Neural cell (in vitro differentiated cells): ENCODE data around the gene LPIN1. TPM values are rescaled to one million over a fixed set of nuclear protein-coding genes. Genes with fewer than 3 reads are reported as not detected.

Experiments
- H2AFZ ChIP-seq: fragments of 200-600, 300-800 bp; sonication (generic), shearing (Covaris generic); 2 replicates; pipeline ENCODE4 v1.6.0; 2014; ENCODE audit warnings: low read depth, mild to moderate bottlenecking, antibody characterized with exemption, low read length, moderate library complexity
- H3F3A ChIP-seq: fragments of 200-600 bp; shearing (Covaris generic); 2 replicates; pipeline ENCODE4 v1.6.1; 2016; ENCODE audit warnings: mild to moderate bottlenecking, moderate library complexity, mixed read lengths, antibody characterized with exemption, low read length; ENCODE audit not compliant: insufficient read depth, poor library complexity, severe bottlenecking
- H3K27ac ChIP-seq: fragments of 200-600, 300-800 bp; sonication (generic), shearing (Covaris generic); 2 replicates; pipeline ENCODE4 v1.5.1; 2014; ENCODE audit warnings: mild to moderate bottlenecking, low read length, moderate library complexity
- H3K27me3 ChIP-seq: fragments of 300-800, 200-600 bp; sonication (generic), shearing (Covaris generic); 2 replicates; pipeline ENCODE4 v1.6.0; 2014; ENCODE audit warnings: mild to moderate bottlenecking, low read depth, low read length, moderate library complexity; ENCODE audit not compliant: insufficient read depth
- H3K36me3 ChIP-seq: fragments of 300-800, 200-600 bp; sonication (generic), shearing (Covaris generic); 2 replicates; pipeline ENCODE4 v1.5.1; 2014; ENCODE audit warnings: mild to moderate bottlenecking, antibody characterized with exemption, low read length, moderate library complexity; ENCODE audit not compliant: insufficient read depth
- H3K4me2 ChIP-seq: fragments of 300-800, 200-600 bp; sonication (generic), shearing (Covaris generic); 2 replicates; pipeline ENCODE4 v1.6.0; 2014; ENCODE audit warnings: mild to moderate bottlenecking, low read length
- H3K4me3 ChIP-seq: fragments of 300-800, 200-600 bp; sonication (generic), shearing (Covaris generic); 2 replicates; pipeline ENCODE4 v1.5.1; 2014; ENCODE audit warnings: mild to moderate bottlenecking, low read length, moderate library complexity
- H3K79me2 ChIP-seq: fragments of 200-600 bp; shearing (Covaris generic); replicated peaks from 2 replicates; pipeline ENCODE4 v1.6.0; 2014; ENCODE audit warnings: mild to moderate bottlenecking, low read length, moderate library complexity; ENCODE audit not compliant: insufficient read depth
- H3K9ac ChIP-seq: fragments of 300-800, 200-600 bp; sonication (generic), shearing (Covaris generic); 2 replicates; pipeline ENCODE4 v1.6.1; 2016; ENCODE audit warnings: mild to moderate bottlenecking, low read length, mixed read lengths
- H3K9me2 ChIP-seq: fragments of 200-600 bp; shearing (Covaris generic); 2 replicates; pipeline ENCODE4 v1.6.1; 2016; ENCODE audit warnings: mild to moderate bottlenecking, low read length, mixed read lengths; ENCODE audit not compliant: insufficient read depth
- H3K9me3 ChIP-seq: fragments of 200-600, 300-800 bp; sonication (generic), shearing (Covaris generic); 2 replicates; pipeline ENCODE4 v1.6.1; 2016; ENCODE audit warnings: mild to moderate bottlenecking, mixed run types, low read length, moderate library complexity, mixed read lengths
- H4K20me1 ChIP-seq: fragments of 200-600 bp; shearing (Covaris generic); 2 replicates; pipeline ENCODE4 v1.6.1; 2016; ENCODE audit warnings: mild to moderate bottlenecking, mixed run types; ENCODE audit not compliant: insufficient read depth
- CTCF ChIP-seq: fragments of 450-650 bp; IDR thresholded peaks from 2 replicates; pipeline ENCODE4 v1.5.1; 2014; ENCODE audit warnings: antibody characterized with exemption, mild to moderate bottlenecking, moderate library complexity; ENCODE audit not compliant: poor library complexity, severe bottlenecking
- EP300 ChIP-seq: fragments of 450-650 bp; conservative IDR thresholded peaks from 2 replicates; pipeline ENCODE4 v1.6.1; 2014; ENCODE audit warnings: antibody characterized with exemption, mild to moderate bottlenecking, moderate library complexity; ENCODE audit not compliant: poor library complexity, severe bottlenecking
- EZH2 ChIP-seq: fragments of 200-600, 300-800 bp; shearing (Covaris generic), sonication (generic); IDR thresholded peaks from 2 replicates; pipeline ENCODE4 v1.6.1; 2014; ENCODE audit warnings: antibody characterized with exemption, low read length, borderline replicate concordance, mild to moderate bottlenecking; ENCODE audit not compliant: insufficient read depth, poor library complexity, severe bottlenecking
- MXI1 ChIP-seq: fragments of 450-650 bp; conservative IDR thresholded peaks from 2 replicates; pipeline ENCODE4 v1.6.1; 2014; ENCODE audit warnings: antibody characterized with exemption, mild to moderate bottlenecking; ENCODE audit not compliant: poor library complexity, severe bottlenecking
- POLR2AphosphoS5 ChIP-seq: IDR thresholded peaks from 2 replicates; pipeline ENCODE4 v1.6.1; 2012
- RAD21 ChIP-seq: fragments of 450-650 bp; conservative IDR thresholded peaks from 2 replicates; pipeline ENCODE4 v1.6.1; 2014; ENCODE audit warnings: antibody characterized with exemption, mild to moderate bottlenecking, moderate library complexity
- REST ChIP-seq: IDR thresholded peaks from 2 replicates; pipeline ENCODE4 v1.6.1; 2012; ENCODE audit warnings: borderline replicate concordance
- SMC3 ChIP-seq: fragments of 450-650 bp; conservative IDR thresholded peaks from 2 replicates; pipeline ENCODE4 v1.6.1; 2014; ENCODE audit warnings: antibody characterized with exemption, mild to moderate bottlenecking, moderate library complexity; ENCODE audit not compliant: poor library complexity
- TAF1 ChIP-seq: IDR thresholded peaks from 2 replicates; pipeline ENCODE4 v1.6.1; 2012; ENCODE audit warnings: low read depth
- polyA plus RNA-seq: library from polyadenylated mRNA; depleted of rRNA; stranded (reverse); fragments of >200 nt; gene quantifications from 2 replicates; pipeline ENCODE4 v1.2.3, GENCODE V29; 2014

LPIN1 gene
- polyA plus RNA-seq, 1 donor from 2014 or later = 47.5 TPM

- TF ChIP-seq MXI1 = no peak
- TF ChIP-seq EP300 = no peak
- no peak for TF ChIP-seq EZH2
- TF ChIP-seq SMC3 = no peak
- no peak for TF ChIP-seq REST
- TF ChIP-seq TAF1 = no peak
- no peak for TF ChIP-seq POLR2AphosphoS5
- no peak for TF ChIP-seq CTCF
- TF ChIP-seq RAD21 = no peak
- H4K20me1 ChIP-seq = no peaks in the 10 kb centered on the region
- no peaks in the 10 kb centered on the region for H3K79me2 ChIP-seq
- H3K36me3 ChIP-seq = no peaks in the 10 kb centered on the region
- no peak overlapping the region for H3K4me2 ChIP-seq
- H2AFZ ChIP-seq = no peak overlapping the region
- H3K4me3 ChIP-seq = no peak overlapping the region
- H3K27ac ChIP-seq = no peak overlapping the region
- no peaks in the 10 kb centered on the region for H3K9me2 ChIP-seq
- no peaks in the 10 kb centered on the region for H3F3A ChIP-seq
- no peaks in the 10 kb centered on the region for H3K9me3 ChIP-seq
- H3K9ac ChIP-seq = no peak overlapping the region
- H3K27me3 ChIP-seq = no peaks in the 10 kb centered on the region
Observed at GRCh38 chr2:11873356-11874154, 127.1 kb downstream of the LPIN1 start.

GRCh38 chr2:11874861-11875260 is 128.4 kb downstream of the LPIN1 start:
- Histone ChIP-seq H2AFZ (no peak overlapping the region), H3K9me2 (no peaks in the 10 kb centered on the region), H3K36me3 (no peaks in the 10 kb centered on the region), H3K4me2 (no peak overlapping the region), H4K20me1 (no peaks in the 10 kb centered on the region), H3K79me2 (no peaks in the 10 kb centered on the region), H3K4me3 (no peak overlapping the region), H3K27ac (no peak overlapping the region), H3F3A (no peaks in the 10 kb centered on the region), H3K9ac (no peak overlapping the region), H3K9me3 (no peaks in the 10 kb centered on the region), H3K27me3 (no peaks in the 10 kb centered on the region)
- TF ChIP-seq SMC3 (no peak), TAF1 (no peak), RAD21 (no peak)
